Skin epidermis (tissue), 12 donors: ENCODE data around the gene IST1.

Experiments
- H3K27ac ChIP-seq, 21 experiments: fragments of 200-600 bp; sonication (generic) in 11 of 21; one replicate each; pipeline ENCODE4 v1.5.0; 2020; ENCODE audit warnings: mild to moderate bottlenecking in 3 of 21, inconsistent platforms in 2 of 21, moderate library complexity in 2 of 21
- H3K4me3 ChIP-seq, 7 experiments: fragments of 200-600 bp; sonication (generic) in 2 of 7; one replicate each; pipeline ENCODE4 v1.5.0; 2020; ENCODE audit warnings: inconsistent platforms in 2 of 7, mild to moderate bottlenecking in 2 of 7, moderate library complexity in 1 of 7

IST1 gene

GRCh38 chr16:71912534-71913275 is 17.4 kb downstream of the IST1 start:
- H3K27ac ChIP-seq = no peak overlapping the region
- no peak overlapping the region for H3K4me3 ChIP-seq

- Histone ChIP-seq H3K4me3 (no peak overlapping the region), H3K27ac (no peak overlapping the region)
Observed at GRCh38 chr16:71914802-71915201, 19.5 kb downstream of the IST1 start.

- no peak overlapping the region for H3K27ac ChIP-seq
- no peak overlapping the region for H3K4me3 ChIP-seq
Observed at GRCh38 chr16:71915350-71915749, 20.0 kb downstream of the IST1 start.

GRCh38 chr16:71916397-71916920 is 21.1 kb downstream of the IST1 start:
- Histone ChIP-seq H3K27ac (no peak overlapping the region), H3K4me3 (no peak overlapping the region)

- Histone ChIP-seq H3K4me3 (no peak overlapping the region), H3K27ac (no peak overlapping the region)
Observed at GRCh38 chr16:71917900-71918299, 22.6 kb downstream of the IST1 start.

- Histone ChIP-seq H3K27ac (no peak overlapping the region), H3K4me3 (no peak overlapping the region)
Observed at GRCh38 chr16:71919035-71919434, 23.7 kb downstream of the IST1 start.

GRCh38 chr16:71920658-71921057 is 25.3 kb downstream of the IST1 start:
- H3K27ac ChIP-seq = no peak overlapping the region

GRCh38 chr16:71923941-71924690 is 28.8 kb downstream of the IST1 start:
- Histone ChIP-seq H3K4me3 (no peak overlapping the region), H3K27ac (no peak overlapping the region)

More at GRCh38 chr16:71920658-71921057, 25.3 kb downstream of the IST1 start:
- no peak overlapping the region for H3K4me3 ChIP-seq

- no peak overlapping the region for H3K27ac ChIP-seq
Observed at GRCh38 chr16:71924710-71925109, 29.4 kb downstream of the IST1 start.

GRCh38 chr16:71927383-71927782 is 32.1 kb downstream of the IST1 start:
- Histone ChIP-seq H3K27ac (peak overlapping the region in 4 of 21 experiments; percentile 26 to 63 (median 45)), H3K4me3 (no peak overlapping the region)

More at GRCh38 chr16:71924710-71925109, 29.4 kb downstream of the IST1 start:
- H3K4me3 ChIP-seq = no peak overlapping the region

GRCh38 chr16:71927787-71928186 is 32.5 kb downstream of the IST1 start:
- peak overlapping the region in 2 of 21 experiments; percentile 6 to 63 for H3K27ac ChIP-seq
- H3K4me3 ChIP-seq = no peak overlapping the region

GRCh38 chr16:71929048-71929447 is 33.7 kb downstream of the IST1 start:
- Histone ChIP-seq H3K4me3 (no peak overlapping the region), H3K27ac (no peak overlapping the region)

GRCh38 chr16:71930013-71930563 is 34.8 kb downstream of the IST1 start:
- no peak overlapping the region for H3K4me3 ChIP-seq
- H3K27ac ChIP-seq = no peak overlapping the region

- no peak overlapping the region for H3K4me3 ChIP-seq
- H3K27ac ChIP-seq = no peak overlapping the region
Observed at GRCh38 chr16:71931001-71931400, 35.7 kb downstream of the IST1 start.

- H3K27ac ChIP-seq = no peak overlapping the region
Observed at GRCh38 chr16:71931599-71931998, 36.3 kb downstream of the IST1 start.

GRCh38 chr16:71933017-71933416 is 37.7 kb downstream of the IST1 start:
- no peak overlapping the region for H3K27ac ChIP-seq
- H3K4me3 ChIP-seq = no peak overlapping the region

More at GRCh38 chr16:71931599-71931998, 36.3 kb downstream of the IST1 start:
- no peak overlapping the region for H3K4me3 ChIP-seq

- no peak overlapping the region for H3K4me3 ChIP-seq
- no peak overlapping the region for H3K27ac ChIP-seq
Observed at GRCh38 chr16:71933913-71934695, 38.8 kb downstream of the IST1 start.

GRCh38 chr16:71937868-71938510 is 42.7 kb downstream of the IST1 start:
- Histone ChIP-seq H3K27ac (no peak overlapping the region), H3K4me3 (no peak overlapping the region)

GRCh38 chr16:71943887-71944286 is 48.6 kb downstream of the IST1 start:
- Histone ChIP-seq H3K4me3 (no peak overlapping the region), H3K27ac (no peak overlapping the region)
